Transverse colon (tissue), 4 donors: ENCODE data around the gene COLQ. TPM values are rescaled to one million over a fixed set of nuclear protein-coding genes. Genes with fewer than 3 reads are reported as not detected.

Experiments
- DNase-seq: peaks from one replicate; pipeline ENCODE4 v3.0.0-alpha.2; 2019
- H3K27ac ChIP-seq, 4 donors: fragments of 200-600 bp; sonication (generic); 2 replicates each; pipeline ENCODE4 v1.5.1; 2016 to 2018; ENCODE audit warnings: inconsistent platforms in 4 of 4
- H3K27me3 ChIP-seq: fragments of 200-600 bp; sonication (generic); 2 replicates; pipeline ENCODE4 v1.5.1; 2017; ENCODE audit warnings: inconsistent platforms
- H3K36me3 ChIP-seq, 4 donors: fragments of 200-600 bp; sonication (generic); 2 replicates each; pipeline ENCODE4 v1.5.1; 2017 to 2019; ENCODE audit warnings: inconsistent platforms in 4 of 4
- H3K4me1 ChIP-seq, 4 donors: fragments of 200-600 bp; sonication (generic); 2 replicates each; pipeline ENCODE4 v1.5.1; 2017 to 2020; ENCODE audit warnings: inconsistent platforms in 4 of 4
- H3K4me3 ChIP-seq, 4 donors: fragments of 200-600 bp; sonication (generic); 1 replicate in 1 of 4; 2 replicates in 3 of 4; pipeline versions ENCODE4 v1.5.1 to v1.6.1; 2017 to 2019; ENCODE audit warnings: inconsistent platforms in 4 of 4
- H3K9me3 ChIP-seq, 2 donors: fragments of 200-600 bp; sonication (generic); 2 replicates each; pipeline ENCODE4 v1.5.1; 2017 to 2019; ENCODE audit warnings: inconsistent platforms in 2 of 2
- CTCF ChIP-seq, 5 experiments: fragments of 200-600 bp in 3 of 5; fragments of 450-650 bp in 2 of 5; sonication (generic) in 3 of 5; IDR thresholded peaks; 1 replicate in 2 of 5; 2 replicates in 3 of 5; pipeline ENCODE4 v1.5.1; 2016 to 2017; ENCODE audit warnings: antibody characterized with exemption in 5 of 5, inconsistent platforms in 3 of 5, mild to moderate bottlenecking in 2 of 5, moderate library complexity in 1 of 5
- EP300 ChIP-seq: sonication (generic); formaldehyde crosslinking; IDR thresholded peaks from one replicate; pipeline ENCODE4 v1.6.1; 2017; ENCODE audit warnings: antibody characterized with exemption, low read depth
- POLR2A ChIP-seq: fragments of 450-650 bp; IDR thresholded peaks from one replicate; pipeline ENCODE4 v1.6.1; 2016; ENCODE audit warnings: antibody characterized with exemption, mild to moderate bottlenecking, moderate library complexity
- POLR2AphosphoS5 ChIP-seq, 3 donors: sonication (generic); formaldehyde crosslinking; IDR thresholded peaks; one replicate each; pipeline ENCODE4 v1.6.1; 2016; ENCODE audit warnings: antibody characterized with exemption in 3 of 3
- WGBS, 2 donors: methylation state at CpG; one replicate each; pipeline ENCODE4 v1.1.5; 2018; ENCODE audit warnings: low coverage in 1 of 2; 5-methylcytosine and 5-hydroxymethylcytosine counted together
- in situ Hi-C, 4 donors: fragments of 200-750 bp; cut with MboI; loops; one replicate each; pipeline versions ENCODE4 v1.15.0 to v1.15.1; 2017; ENCODE audit warnings: low sequenced_read_pairs in 3 of 4, low pct_ligation_motif_present in 1 of 4, low pct_unique_long_range_greater_than_20kb in 1 of 4
- intact Hi-C: fragments of 100-400 bp; cut with DNase I; formaldehyde crosslinking; loops from one replicate; pipeline ENCODE4 v1.15.1; 2023; ENCODE audit warnings: low total_unique reads
- total RNA-seq, 4 donors: library from RNA; depleted of rRNA; stranded (reverse); fragments of >200 nt; gene quantifications; one replicate each; pipeline ENCODE4 v1.1.0, GENCODE V29; 2016

The COLQ gene
- total RNA-seq, 4 donors from 2014 or later = 0.68 to 1.7 TPM; not detected in 2

- Histone ChIP-seq H3K36me3 (no peaks in the 10 kb centered on the region), H3K9me3 (no peaks in the 10 kb centered on the region), H3K27me3 (no peaks in the 10 kb centered on the region), H3K27ac (no peak overlapping the region), H3K4me1 (peaks cover 0 to 3% (median 0%) of the 10 kb centered on the region in 4 donors), H3K4me3 (no peak overlapping the region)
- in situ Hi-C loops = no loop called here
- intact Hi-C loops = no loop called here
- no peak for DNase-seq
- TF ChIP-seq POLR2A = no peak
- TF ChIP-seq CTCF (IDR thresholded peaks at IDR 0.05) = no peak
- no peak for TF ChIP-seq EP300
- TF ChIP-seq POLR2AphosphoS5 (IDR thresholded peaks at IDR 0.05) = no peak
- 85 to 90% methylated on average over 13 to 14 of the region's 14 CpGs for WGBS, 2 donors
These were observed 22.9 kb downstream of the COLQ start for GRCh38 chr3:15498431-15499214.

GRCh38 chr3:15497964-15498363 is 23.5 kb downstream of the COLQ start:
- DNase-seq = no peak
- 87 to 92% methylated on average over 2 to 4 of the region's 4 CpGs for WGBS, 2 donors
- H3K36me3 ChIP-seq = no peaks in the 10 kb centered on the region
- H3K27me3 ChIP-seq = no peaks in the 10 kb centered on the region
- TF ChIP-seq EP300 = no peak
- TF ChIP-seq POLR2A = no peak
- intact Hi-C loops (no loop called here), in situ Hi-C loops (no loop called here)
- no peak overlapping the region for H3K27ac ChIP-seq
- no peak overlapping the region for H3K4me3 ChIP-seq
- peaks cover 0 to 3% (median 0%) of the 10 kb centered on the region in 4 donors for H3K4me1 ChIP-seq
- no peaks in the 10 kb centered on the region for H3K9me3 ChIP-seq

- in situ Hi-C loops = no loop called here
- no peak for DNase-seq
These were observed 25.2 kb downstream of the COLQ start for GRCh38 chr3:15496341-15496664.

GRCh38 chr3:15495461-15496340 is 25.8 kb downstream of the COLQ start:
- no peaks in the 10 kb centered on the region for H3K27me3 ChIP-seq
- TF ChIP-seq POLR2AphosphoS5 (IDR thresholded peaks at IDR 0.05) = no peak
- no peak for TF ChIP-seq EP300
- no peak for TF ChIP-seq POLR2A
- no peak for TF ChIP-seq CTCF (IDR thresholded peaks at IDR 0.05)
- in situ Hi-C loops (no loop called here), intact Hi-C loops (no loop called here)
- no peak overlapping the region for H3K4me3 ChIP-seq
- H3K36me3 ChIP-seq = no peaks in the 10 kb centered on the region
- peaks cover 0 to 3% (median 0%) of the 10 kb centered on the region in 4 donors for H3K4me1 ChIP-seq
- H3K27ac ChIP-seq = peak overlapping the region in 1 of 4 donors; percentile 1
- H3K9me3 ChIP-seq = no peaks in the 10 kb centered on the region
- no peak for DNase-seq
- 69 to 76% methylated on average over 7 to 9 of the region's 9 CpGs for WGBS, 2 donors

More at GRCh38 chr3:15496341-15496664, 25.2 kb downstream of the COLQ start:
- no peak for TF ChIP-seq POLR2AphosphoS5 (IDR thresholded peaks at IDR 0.05)
- TF ChIP-seq EP300 = no peak
- no peak for TF ChIP-seq CTCF (IDR thresholded peaks at IDR 0.05)
- TF ChIP-seq POLR2A = no peak
- intact Hi-C loops = no loop called here
- no peaks in the 10 kb centered on the region for H3K27me3 ChIP-seq
- H3K27ac ChIP-seq = peak overlapping the region in 1 of 4 donors; percentile 1
- no peaks in the 10 kb centered on the region for H3K9me3 ChIP-seq
- no peaks in the 10 kb centered on the region for H3K36me3 ChIP-seq
- no peak overlapping the region for H3K4me3 ChIP-seq
- 80% methylated on average over 4 to 8 of the region's 8 CpGs for WGBS, 2 donors
- peaks cover 0 to 3% (median 0%) of the 10 kb centered on the region in 4 donors for H3K4me1 ChIP-seq
